Psoas muscle (tissue), 8 donors: ENCODE measurements around the gene COL12A1. TPM values are rescaled to one million over a fixed set of nuclear protein-coding genes. Genes with fewer than 3 reads are reported as not detected.
"Not testable (repeated sequence)": the region's sequence is repeated elsewhere in the genome, so short reads cannot be mapped to it uniquely, and the experiment has no call there.

Experiments used
- ATAC-seq, 4 donors: fragments of 200-7000 bp; cut with Tn5 transposase; one replicate each; pipeline ENCODE4 v1.9.1; 2020; ENCODE audit warnings: moderate library complexity in 3 of 4, mild to moderate bottlenecking in 2 of 4
- DNase-seq, 2 donors: peaks; one replicate each; pipeline ENCODE4 v3.0.0-alpha.2; 2020
- H3K27ac ChIP-seq: fragments of 200-600 bp; one replicate; pipeline ENCODE4 v1.8.0; 2022
- H3K27me3 ChIP-seq, 3 donors: fragments of 200-600 bp in 1 of 3; one replicate each; pipeline versions ENCODE4 v1.6.1 to v1.8.0; 2013 to 2022; ENCODE audit warnings: low read length in 2 of 3, mild to moderate bottlenecking in 2 of 3, moderate library complexity in 1 of 3; ENCODE audit not compliant: insufficient read depth in 3 of 3
- H3K36me3 ChIP-seq, 2 donors: fragments of 200-600 bp in 1 of 2; one replicate each; pipeline versions ENCODE4 v1.6.1 to v1.8.0; 2013 to 2022; ENCODE audit warnings: low read depth in 1 of 2, mild to moderate bottlenecking in 1 of 2, moderate library complexity in 1 of 2; ENCODE audit not compliant: insufficient read depth in 1 of 2
- H3K4me1 ChIP-seq: fragments of 200-600 bp; one replicate; pipeline ENCODE4 v1.8.0; 2022
- H3K4me3 ChIP-seq: fragments of 200-600 bp; one replicate; pipeline ENCODE4 v1.8.0; 2022; ENCODE audit warnings: mild to moderate bottlenecking
- H3K9me3 ChIP-seq: fragments of 200-600 bp; one replicate; pipeline ENCODE4 v1.8.0; 2022
- CTCF ChIP-seq: fragments of 200-600 bp; IDR thresholded peaks from one replicate; pipeline ENCODE4 v1.8.0; 2022; ENCODE audit warnings: antibody characterized with exemption
- WGBS, 3 donors: extraction: QIAGEN DNeasy Blood & Tissue Kit; methylation state at CpG; one replicate each; pipeline versions ENCODE4 v1.1.6 to v1.1.7; 2013; 5-methylcytosine and 5-hydroxymethylcytosine counted together
- intact Hi-C, 2 donors: fragments of 100-400 bp; cut with DNase I; formaldehyde crosslinking; loops; one replicate each; pipeline versions ENCODE4 v1.11.0 to v1.14.2; 2022
- polyA plus RNA-seq, 3 donors: library from polyadenylated mRNA; stranded (reverse); fragments of 200-250 nt; gene quantifications; one replicate each; pipeline ENCODE4 v1.2.3, GENCODE V29; 2013
- total RNA-seq, 4 donors: library from RNA; stranded (reverse); fragmentation: NEBNext Ultra II Directional in 2 of 4; extraction: Animal tissue kit (Norgen Biotek cat#: 25700) in 2 of 4; gene quantifications; one replicate each; pipeline versions ENCODE4 v1.2.1 to v1.2.4, GENCODE V29; 2021 to 2023
- donor health status: healthy with polysubstance abuse.
- donor health status: DM: no; HTN: no; CAD: no; lungs with moderate emphysema.
- donor health status: Bipolar disorder and iron deficiency.
- donor health status: healthy.
- donor health status: DM: yes; HTN: yes; CAD: no.
- donor health status: DM: no; HTN: no; CAD: no.
- donor health status: DM: no; HTN: no; CAD: no.
- donor health status: DM: yes; HTN: yes; CAD: no.

Gene COL12A1
- total and polyA plus RNA-seq, 7 donors: 2.7 to 23.2 (median 5.9) TPM

- no peak for ATAC-seq
- no peak overlapping the region for H3K27ac ChIP-seq
- WGBS, 3 donors: 29 to 57% (median 31%) methylated on average over 2 of the region's 2 CpGs
Observed at GRCh38 chr6:75196081-75196687, 9.7 kb downstream of the COL12A1 start.

DNA sequence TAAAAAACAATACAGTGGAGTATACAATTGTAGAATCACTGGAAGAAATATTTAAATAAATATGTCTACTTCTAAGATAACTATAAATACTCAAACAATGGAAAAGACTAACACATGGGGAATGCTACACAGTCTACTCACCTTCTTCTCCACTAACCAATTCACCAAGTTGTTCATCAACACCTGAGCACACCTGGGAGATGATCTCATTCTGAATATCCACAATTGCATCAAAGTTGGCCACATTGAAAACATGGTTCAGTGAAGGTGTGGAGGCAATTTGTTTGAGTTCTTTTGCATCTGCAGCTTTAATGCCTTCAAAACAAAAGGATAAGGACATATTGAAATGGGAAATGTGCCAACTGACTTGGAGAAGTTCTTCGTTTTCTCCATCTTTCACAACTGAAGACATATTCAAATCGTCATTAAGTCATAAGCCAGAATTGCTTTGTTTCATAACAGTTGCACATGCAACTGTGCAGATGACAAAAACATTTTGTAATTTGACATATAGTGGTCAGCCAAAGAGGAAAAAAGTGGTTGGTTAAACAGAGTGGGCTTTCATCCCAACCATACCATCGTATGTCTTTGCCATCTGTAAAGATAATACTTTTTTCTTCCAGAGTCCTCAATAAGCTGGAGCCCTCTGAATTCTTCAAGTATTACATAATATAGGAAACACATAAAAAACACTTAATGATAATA is 17.5 kb downstream of the COL12A1 start:
- intact Hi-C loops: no loop called here
- Histone ChIP-seq H3K27me3 (no peaks in the 10 kb centered on the region), H3K4me1 (no peaks in the 10 kb centered on the region), H3K9me3 (no peaks in the 10 kb centered on the region), H3K4me3 (no peak overlapping the region), H3K27ac (no peak overlapping the region), H3K36me3 (no peaks in the 10 kb centered on the region)
- 61 to 73% (median 62%) methylated on average over 3 of the region's 3 CpGs for WGBS, 3 donors
- DNase-seq: no peak
- TF ChIP-seq CTCF: no peak
- no peak for ATAC-seq

More at GRCh38 chr6:75196081-75196687, 9.7 kb downstream of the COL12A1 start:
- H3K9me3 ChIP-seq: no peaks in the 10 kb centered on the region
- peaks cover 0 to 11% (median 0%) of the 10 kb centered on the region in 3 donors for H3K27me3 ChIP-seq
- no peak overlapping the region for H3K4me3 ChIP-seq
- intact Hi-C loops: no loop called here
- DNase-seq: no peak
- no peak for TF ChIP-seq CTCF
- no peaks in the 10 kb centered on the region for H3K4me1 ChIP-seq
- H3K36me3 ChIP-seq: no peaks in the 10 kb centered on the region

DNA sequence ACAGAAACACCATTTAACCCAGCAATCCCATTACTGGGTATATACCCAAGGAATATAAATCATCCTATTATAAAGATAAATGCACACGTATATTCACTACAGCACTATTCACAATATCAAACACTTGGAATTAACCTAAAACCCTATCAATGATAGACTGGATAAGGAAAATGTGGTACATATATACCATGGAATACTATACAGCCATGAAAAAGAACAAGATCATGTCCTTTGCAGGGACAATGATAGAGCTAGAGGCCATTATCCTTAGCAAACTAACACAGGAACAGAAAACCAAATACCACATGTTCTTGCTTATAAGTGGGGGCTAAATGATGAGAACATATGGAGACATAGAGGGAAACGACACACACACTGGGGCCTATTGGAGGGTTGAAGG is 19.3 kb downstream of the COL12A1 start:
- H3K4me3 ChIP-seq, H3K4me1 ChIP-seq, H3K36me3 ChIP-seq, DNase-seq, ATAC-seq, intact Hi-C loops, H3K27me3 ChIP-seq, H3K27ac ChIP-seq, H3K9me3 ChIP-seq: not testable (repeated sequence)
- 49 to 50% (median 49%) methylated on average over 2 of the region's 2 CpGs for WGBS, 3 donors

DNA sequence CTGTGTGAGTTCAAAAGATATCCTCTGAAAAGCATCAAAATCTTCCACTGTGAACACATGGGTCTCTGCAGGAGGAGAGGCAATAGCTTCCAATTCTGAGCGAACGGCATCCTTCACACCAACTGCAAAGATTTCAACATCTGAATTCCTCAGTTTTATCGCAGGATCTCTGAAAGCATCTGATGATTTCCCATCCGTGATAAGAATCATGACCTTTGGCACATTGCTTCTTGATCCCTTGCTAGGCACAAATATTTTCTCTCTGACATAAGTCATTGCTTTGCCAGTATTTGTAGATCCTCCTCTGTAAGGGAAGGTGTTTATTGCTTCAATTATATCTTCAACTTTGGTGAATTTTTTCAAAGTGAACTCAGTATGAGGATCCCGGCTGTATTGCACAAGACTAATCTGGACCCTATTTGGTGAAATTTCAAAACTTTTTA is 22.7 kb downstream of the COL12A1 start:
- Histone ChIP-seq H3K27me3 (no peaks in the 10 kb centered on the region), H3K4me3 (no peak overlapping the region), H3K9me3 (no peaks in the 10 kb centered on the region), H3K36me3 (no peaks in the 10 kb centered on the region), H3K4me1 (no peaks in the 10 kb centered on the region), H3K27ac (no peak overlapping the region)
- no peak for TF ChIP-seq CTCF
- intact Hi-C loops: no loop called here
- no peak for DNase-seq
- peak in 3 of 4 donors; percentile 35 to 61 (median 58) for ATAC-seq
- WGBS, 3 donors: 60 to 75% (median 63%) methylated on average over 5 of the region's 5 CpGs

GRCh38 chr6:75180864-75181263 is 25.0 kb downstream of the COL12A1 start:
- TF ChIP-seq CTCF: no peak
- ATAC-seq: no peak
- Histone ChIP-seq H3K27ac (no peak overlapping the region), H3K27me3 (peaks cover 0 to 2% (median 0%) of the 10 kb centered on the region in 3 donors), H3K9me3 (no peaks in the 10 kb centered on the region), H3K4me3 (no peak overlapping the region), H3K36me3 (no peaks in the 10 kb centered on the region), H3K4me1 (no peaks in the 10 kb centered on the region)
- 79 to 81% (median 79%) methylated on average over 5 of the region's 5 CpGs for WGBS, 3 donors
- no peak for DNase-seq
- intact Hi-C loops: no loop called here
